GM19328 (cell line): ENCODE data around the gene TNRC18.
"Not testable (repeated sequence)": the region's sequence is repeated elsewhere in the genome, so short reads cannot be mapped to it uniquely, and the experiment has no call there.

Experiments used
- ATAC-seq: cut with Tn5 transposase; IDR thresholded peaks from one replicate; pipeline ENCODE4 v1.9.1; 2021; ENCODE audit warnings: mild to moderate bottlenecking, moderate library complexity; ENCODE audit not compliant: unreplicated experiment

TNRC18 gene

GRCh38 chr7:5423306-5423975 is at the start of gene TNRC18:
TNRC18 (minus strand) TSS chr7:5423834; CDS start chr7:5421246, 2,588 bp downstream.
- no peak for ATAC-seq

DNA sequence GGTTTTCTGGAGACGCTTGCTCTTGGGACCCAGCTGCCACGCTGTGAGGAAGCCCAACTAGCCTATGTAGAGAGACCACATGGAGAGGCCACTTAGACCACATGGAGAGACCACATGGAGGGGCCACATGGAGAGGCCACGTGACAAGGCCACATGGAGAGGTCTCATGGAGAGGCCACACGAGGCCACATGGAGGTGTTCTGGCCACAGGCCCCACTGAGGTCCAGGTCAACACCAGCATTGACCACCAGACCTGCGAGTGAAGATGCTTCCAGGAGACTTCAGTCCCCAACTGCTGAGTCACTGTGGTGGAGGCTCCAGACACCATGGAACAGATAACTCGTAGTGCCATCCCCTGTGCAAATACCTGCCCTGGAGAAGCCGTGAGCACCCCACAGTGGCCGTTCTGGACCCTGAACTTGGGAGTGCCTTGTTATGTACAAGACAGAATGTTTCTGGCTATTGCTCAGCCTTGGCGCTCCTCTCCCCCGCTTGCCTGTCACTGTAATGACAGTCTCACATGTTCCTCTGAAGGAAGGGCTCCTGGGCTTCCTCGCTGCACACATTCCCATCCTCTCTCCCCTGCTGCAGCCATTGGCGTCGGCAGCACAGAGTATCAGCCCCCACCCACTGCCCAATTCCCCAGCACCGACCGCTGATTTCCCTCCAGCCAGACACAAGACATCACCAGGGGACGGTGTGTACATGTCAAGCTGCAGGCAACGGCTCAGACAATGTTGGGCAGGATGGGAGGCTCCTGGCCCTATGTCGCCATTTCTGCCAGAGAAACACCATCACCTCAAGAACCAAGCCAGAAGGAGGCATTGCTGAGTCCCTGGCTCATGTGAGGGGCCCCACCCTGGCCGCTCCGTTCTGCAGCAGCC is 49.0 kb upstream of the TNRC18 start:
- ATAC-seq, result no peak

DNA sequence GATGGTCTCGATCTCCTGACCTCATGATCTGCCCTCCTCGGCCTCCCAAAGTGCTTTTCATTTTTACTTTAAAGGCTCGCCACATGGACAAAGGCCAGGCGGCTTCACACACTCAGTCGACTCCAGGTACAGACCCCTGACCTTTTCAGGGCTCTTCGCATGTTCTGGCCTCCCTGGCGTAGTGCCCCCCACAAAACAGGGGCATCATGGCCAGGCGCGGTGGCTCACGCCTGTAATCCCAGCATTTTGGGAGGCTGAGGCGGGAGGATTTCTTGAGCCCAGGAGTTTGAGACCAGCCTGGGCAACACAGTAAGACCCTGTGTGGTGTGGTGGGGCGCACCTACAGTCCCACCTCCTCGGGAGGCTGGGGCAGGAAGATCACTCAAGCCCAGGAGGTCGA is 48.0 kb upstream of the TNRC18 start:
- ATAC-seq, result not testable (repeated sequence)

GRCh38 chr7:5470816-5471215 is 47.2 kb upstream of the TNRC18 start:
- ATAC-seq, result no peak

DNA sequence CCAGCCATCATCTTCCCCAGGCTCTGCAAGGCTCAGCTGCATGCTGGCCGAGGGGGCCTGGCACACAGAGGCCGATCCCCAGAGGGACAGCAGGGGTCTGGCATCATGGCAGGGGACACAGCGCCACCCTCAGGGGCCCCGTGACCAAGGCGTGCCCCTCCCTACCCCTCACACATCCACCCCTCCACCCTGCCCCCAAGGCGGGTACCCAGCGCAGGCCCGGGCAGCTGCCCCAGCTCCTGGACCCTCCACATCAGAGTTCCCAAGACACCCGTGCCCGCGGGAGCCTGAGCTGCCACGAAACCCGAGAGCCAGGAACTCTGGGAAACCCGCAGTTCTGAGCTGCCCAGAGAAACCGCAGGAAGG is 46.5 kb upstream of the TNRC18 start:
- ATAC-seq, result no peak

DNA sequence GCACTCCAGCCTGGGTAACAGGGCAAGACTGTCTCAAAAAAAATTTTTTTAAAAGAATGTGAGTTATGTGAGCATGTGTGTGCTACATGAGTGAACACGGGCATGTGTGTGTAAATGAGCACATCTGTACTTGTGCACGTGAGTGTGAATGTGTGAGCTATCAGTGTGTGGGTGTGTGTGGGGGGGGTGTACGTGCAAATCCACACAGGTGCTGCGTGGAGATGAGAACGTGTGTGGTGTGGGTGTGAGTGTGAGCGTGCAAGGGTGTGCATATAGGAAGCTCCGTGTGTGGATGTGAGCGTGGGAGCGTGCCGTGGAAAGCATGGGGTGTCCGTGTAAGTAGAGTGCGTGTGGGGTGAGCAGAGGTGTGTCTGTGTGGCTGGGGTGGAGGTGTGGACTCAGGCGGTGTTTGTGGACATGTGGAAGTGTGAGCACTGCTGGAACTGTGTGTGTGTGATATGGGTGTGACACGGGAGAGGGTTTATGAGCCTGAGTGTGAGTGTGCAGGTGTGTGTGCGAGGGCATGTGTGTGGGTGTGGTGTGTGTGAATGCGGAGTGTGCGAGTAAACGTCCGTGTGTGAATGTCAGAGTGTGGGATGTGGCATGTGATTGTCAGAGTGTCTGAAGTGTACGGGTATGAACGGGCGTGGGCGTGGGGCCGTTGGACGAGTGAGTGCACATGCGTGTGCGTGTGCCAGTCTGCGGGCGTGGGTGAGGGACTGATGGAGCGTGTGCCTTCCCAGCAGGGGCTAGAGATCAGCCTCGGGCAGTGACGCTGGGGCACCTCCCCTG is 45.9 kb upstream of the TNRC18 start:
- no peak for ATAC-seq

DNA sequence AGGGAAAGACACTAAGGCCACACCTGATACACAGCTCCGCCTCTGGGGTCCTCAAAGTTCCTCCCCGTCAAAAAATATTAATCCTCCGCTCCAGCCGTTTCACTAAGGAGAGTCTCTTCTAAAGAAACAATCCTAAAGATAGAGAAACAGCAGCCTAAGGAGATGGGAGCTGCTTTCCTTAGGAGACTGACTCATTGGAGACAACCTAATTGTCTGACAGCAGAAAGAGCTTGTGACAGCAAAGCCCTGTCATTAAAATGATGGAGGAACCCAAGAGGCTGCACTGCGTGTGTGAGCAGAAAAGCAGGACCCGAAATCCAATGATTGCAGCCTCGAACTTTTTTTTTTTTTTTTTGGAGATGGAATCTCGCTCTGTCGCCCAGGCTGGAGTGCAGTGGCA is 44.0 kb upstream of the TNRC18 start:
- no peak for ATAC-seq

DNA sequence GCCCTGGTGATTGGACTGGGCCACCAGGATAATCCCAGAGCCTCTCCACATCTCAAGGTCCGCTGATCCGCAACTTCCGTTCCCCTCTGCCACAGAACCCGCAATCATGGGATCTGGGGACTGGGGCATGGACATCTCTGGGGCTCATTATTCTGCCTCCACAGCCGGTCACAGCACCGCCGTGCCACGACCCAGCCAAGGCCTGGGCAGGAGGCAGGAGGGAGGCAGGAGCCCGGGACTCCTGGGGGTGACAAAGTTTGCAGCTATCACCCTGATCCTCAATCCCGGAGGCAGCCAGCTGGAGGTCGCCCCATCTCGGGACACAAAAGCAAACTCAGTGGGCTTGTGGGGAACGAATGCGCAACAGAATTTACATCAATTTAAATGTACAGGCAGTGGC is 42.9 kb upstream of the TNRC18 start:
- ATAC-seq, result no peak

DNA sequence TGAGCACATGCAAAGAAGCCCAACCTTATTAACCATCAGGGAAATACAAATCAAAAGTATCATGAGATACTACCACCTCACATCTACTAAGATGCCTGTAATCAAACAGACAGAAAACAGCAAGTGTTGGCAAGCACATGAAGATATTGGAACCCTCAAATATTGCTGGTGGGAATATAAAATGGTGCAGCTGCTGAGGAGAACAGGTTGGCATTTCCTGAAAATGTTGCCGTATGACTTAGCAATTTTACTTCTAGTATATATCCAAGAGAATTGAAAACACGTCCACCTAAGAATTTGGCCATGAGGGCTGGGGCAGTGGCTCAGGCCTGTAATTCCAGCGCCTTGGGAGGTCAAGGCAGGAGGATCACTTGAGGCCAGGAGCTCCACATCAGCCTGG is 39.4 kb upstream of the TNRC18 start:
- no peak for ATAC-seq

DNA sequence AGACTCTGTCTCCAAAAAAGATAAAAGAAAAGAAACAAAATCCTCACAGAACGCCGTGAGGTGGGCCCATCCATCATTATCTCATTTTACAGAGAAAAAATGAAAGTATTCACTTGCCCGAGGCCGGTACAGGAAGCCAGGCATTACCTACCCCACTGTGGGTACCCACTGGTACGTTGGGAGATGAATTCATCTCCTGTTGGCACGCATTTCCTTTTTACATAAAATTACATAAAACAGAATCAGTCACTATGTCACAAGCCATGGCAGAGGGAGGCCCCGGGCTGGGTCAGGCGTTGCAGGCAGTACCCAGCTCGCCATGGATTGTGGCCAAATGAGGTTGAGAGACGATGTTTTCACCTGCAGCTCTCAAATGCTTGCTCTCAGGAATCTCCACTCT is 38.6 kb upstream of the TNRC18 start:
- ATAC-seq, result no peak

- no peak for ATAC-seq
These were observed 35.4 kb upstream of the TNRC18 start for GRCh38 chr7:5458921-5459480.

DNA sequence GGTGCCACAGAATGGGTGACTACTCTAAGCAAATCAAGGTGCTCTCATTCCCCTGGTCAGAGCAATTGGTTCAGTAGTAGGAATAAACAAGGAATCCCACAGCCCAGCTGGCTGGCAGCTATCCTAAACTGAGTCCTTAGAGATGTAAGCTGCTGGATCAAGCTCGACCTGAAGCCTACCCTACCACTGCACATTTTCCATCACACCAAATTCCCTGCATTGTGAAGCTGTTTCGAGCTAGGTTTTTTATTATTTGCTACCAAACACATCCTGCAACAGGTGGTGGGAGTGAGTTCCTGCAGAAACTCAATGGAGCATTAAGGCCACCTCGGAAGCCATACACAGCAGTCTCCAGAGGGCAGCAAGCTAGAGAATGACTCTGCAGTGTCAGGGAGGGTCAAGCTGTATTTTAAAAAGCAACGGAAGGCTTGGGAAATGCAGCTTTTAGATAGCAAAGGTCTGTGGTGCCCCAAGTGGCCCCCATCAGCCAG is 33.7 kb upstream of the TNRC18 start:
- ATAC-seq, result no peak

- ATAC-seq, result no peak
These were observed 32.8 kb upstream of the TNRC18 start for GRCh38 chr7:5456409-5456808.

DNA sequence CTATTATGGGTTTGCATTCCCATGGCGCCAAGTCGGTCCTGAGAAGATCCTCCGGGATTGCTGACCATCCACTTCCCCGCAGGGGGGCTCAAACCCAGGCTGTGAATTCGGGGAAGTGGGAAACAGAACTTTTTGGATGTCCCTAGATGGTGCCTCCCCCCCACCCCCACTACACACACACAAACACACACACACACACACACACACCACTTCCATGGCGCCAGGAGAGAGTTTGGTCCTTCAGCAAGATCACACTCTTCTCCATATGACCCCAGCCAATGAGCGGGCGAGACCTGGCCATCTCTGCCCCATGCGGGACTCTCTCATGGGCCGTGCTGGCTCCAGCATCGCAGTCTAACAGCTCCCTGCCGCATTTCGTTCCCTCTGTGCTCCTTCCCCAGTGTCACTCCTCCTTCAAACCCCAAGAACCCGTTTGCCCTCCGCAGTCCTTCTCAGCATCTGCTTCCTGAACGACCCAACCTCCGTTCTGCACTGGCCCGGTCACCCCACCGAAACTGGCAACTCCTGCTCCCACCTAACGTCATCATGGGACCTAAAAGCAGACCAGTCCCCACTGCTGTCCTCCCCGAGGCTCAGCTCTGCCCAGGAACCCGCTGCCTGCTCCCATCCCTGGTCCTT is 32.1 kb upstream of the TNRC18 start:
- no peak for ATAC-seq

DNA sequence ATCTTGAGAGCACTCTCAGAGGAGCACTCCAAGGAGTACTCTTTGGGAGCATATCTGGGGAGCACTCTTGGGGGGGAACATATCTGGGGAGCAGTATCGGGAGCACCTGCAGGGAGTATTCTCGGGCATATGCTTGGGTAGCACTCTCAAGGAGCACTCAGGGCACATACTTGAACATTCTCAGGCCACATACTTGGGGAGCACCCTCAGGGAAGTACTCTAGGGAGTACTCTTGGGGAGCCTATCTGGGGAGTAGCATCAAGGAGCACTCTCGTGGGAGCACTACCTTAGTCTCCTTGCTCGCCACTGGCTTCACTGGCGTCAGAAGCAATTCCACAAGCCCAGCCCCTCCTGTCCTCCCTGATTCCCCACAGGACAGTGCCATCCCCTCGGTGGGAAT is 31.5 kb upstream of the TNRC18 start:
- no peak for ATAC-seq

- ATAC-seq, result no peak
These were observed 30.9 kb upstream of the TNRC18 start for GRCh38 chr7:5454485-5454884.

DNA sequence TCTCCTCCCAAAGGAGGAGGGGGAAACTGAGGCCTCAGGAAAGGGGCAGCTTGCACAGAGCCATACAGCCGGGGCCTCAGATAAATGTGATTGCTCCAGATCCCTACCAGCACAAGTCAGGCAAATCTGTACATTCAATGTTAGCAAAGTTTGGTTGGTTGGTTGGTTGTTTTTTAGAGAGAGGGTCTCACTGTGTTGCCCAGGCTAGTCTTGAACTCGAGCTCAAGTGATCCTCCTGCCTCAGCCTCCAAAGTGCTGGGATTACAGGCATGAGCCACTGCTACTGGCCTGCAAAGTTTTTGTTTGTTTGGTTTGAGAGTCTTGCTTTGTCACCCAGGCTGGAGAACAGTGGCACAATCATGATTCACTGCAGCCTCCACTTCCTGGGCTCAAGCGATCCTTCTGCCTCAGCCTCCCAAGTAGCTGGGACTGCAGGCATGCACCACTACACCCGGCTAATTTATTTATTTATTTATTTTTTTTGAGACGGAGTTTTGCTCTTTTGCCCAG is 30.0 kb upstream of the TNRC18 start:
- ATAC-seq, result no peak

DNA sequence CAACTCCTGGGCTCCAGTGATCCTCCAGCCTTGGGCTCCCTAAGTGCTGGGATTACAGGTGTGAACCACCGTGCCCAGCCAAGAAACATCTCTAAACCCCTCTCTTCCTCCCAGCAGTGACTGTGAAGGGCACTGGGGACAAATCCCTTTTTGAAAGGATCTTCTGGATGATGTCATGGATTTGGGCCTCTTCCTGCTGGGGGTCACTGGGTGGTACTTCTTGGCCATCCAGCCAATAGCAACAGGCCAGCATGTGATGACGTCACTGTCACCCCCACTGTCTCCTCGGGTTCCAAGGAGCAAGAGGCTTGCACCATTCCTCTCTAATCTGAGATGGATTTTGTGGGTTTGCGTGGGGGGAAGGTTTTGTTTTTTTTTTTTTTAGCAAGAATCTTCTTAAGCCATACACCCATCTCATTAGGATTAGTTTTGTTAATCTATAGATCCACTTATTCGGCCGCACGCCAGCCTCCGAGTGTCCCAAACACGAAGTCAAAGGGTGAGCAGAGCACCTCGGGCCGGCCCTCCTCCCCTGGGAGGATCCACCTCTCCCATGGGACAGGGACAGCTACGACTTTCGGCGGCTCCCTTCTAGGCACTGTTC is 29.4 kb upstream of the TNRC18 start:
- no peak for ATAC-seq

GRCh38 chr7:5452470-5452899 is 28.9 kb upstream of the TNRC18 start:
- ATAC-seq, result no peak

DNA sequence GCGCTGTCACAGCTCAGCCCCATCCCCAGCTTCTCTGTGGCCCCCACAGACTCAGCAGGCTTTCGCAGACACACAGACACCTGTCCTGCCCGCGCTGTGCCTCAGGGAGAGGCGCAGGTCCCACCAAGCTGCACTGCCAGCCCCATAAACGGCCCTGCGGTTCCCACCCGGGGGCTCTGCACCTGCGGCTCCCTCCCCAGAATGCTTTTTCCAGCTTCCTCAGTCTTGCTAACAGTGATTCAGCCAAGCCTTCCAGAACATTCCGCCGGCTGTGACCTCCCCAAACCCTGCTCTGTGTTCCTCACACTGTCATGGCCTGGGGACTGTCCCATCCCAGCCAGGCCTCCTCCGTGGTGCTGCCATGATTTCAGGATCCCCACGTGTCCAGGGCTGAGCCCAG is 27.8 kb upstream of the TNRC18 start:
- no peak for ATAC-seq
